Keratinocyte (primary cell): ENCODE results near the gene RAET1E.

Experiments
- EZH2 ChIP-seq: IDR thresholded peaks from one replicate; pipeline ENCODE4 v1.6.1; 2012; ENCODE audit warnings: inconsistent platforms, mild to moderate bottlenecking, low read length, moderate library complexity
- TF ChIP-seq, protein P1 (sequence below), 3 experiments: IDR thresholded peaks in 1 of 3; conservative IDR thresholded peaks in 1 of 3; optimal IDR thresholded peaks in 1 of 3; 2 replicates in 2 of 3; 3 replicates in 1 of 3; pipeline versions ENCODE3 to v1.5.1; 2011; ENCODE audit warnings: low read length in 3 of 3, mild to moderate bottlenecking in 3 of 3, moderate library complexity in 2 of 3, control low read depth in 1 of 3, inconsistent platforms in 1 of 3; ENCODE audit not compliant: insufficient read depth in 2 of 3; ENCODE audit errors: extremely low read depth in 1 of 3

GRCh38 chr6:149901444-149902140 is 3.7 kb upstream of the RAET1E start:
- TF ChIP-seq, protein P1, sequence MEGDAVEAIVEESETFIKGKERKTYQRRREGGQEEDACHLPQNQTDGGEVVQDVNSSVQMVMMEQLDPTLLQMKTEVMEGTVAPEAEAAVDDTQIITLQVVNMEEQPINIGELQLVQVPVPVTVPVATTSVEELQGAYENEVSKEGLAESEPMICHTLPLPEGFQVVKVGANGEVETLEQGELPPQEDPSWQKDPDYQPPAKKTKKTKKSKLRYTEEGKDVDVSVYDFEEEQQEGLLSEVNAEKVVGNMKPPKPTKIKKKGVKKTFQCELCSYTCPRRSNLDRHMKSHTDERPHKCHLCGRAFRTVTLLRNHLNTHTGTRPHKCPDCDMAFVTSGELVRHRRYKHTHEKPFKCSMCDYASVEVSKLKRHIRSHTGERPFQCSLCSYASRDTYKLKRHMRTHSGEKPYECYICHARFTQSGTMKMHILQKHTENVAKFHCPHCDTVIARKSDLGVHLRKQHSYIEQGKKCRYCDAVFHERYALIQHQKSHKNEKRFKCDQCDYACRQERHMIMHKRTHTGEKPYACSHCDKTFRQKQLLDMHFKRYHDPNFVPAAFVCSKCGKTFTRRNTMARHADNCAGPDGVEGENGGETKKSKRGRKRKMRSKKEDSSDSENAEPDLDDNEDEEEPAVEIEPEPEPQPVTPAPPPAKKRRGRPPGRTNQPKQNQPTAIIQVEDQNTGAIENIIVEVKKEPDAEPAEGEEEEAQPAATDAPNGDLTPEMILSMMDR (optimal IDR thresholded peaks at IDR 0.05 in 1 of 3, IDR thresholded peaks at IDR 0.05 in 1 of 3, conservative IDR thresholded peaks at IDR 0.05 in 1 of 3; ENCODE audit: extremely low read depth in 1 of 3, insufficient read depth in 2 of 3, low read length in 3 of 3) = no peak
- no peak for TF ChIP-seq EZH2
